SK-N-SH treated with all-trans-retinoic acid at 6 μM for 48 hours (cell line): ENCODE results near the gene KCNH3.

Source experiments
- ATAC-seq: fragments of 200-7000 bp; cut with Tn5 transposase; 3 replicates; pipeline ENCODE4 v1.9.1; 2020; ENCODE audit warnings: mild to moderate bottlenecking, moderate library complexity
- BACH2 ChIP-seq: fragments of 250-450 bp; sonication (Bioruptor Pico); IDR thresholded peaks from 2 replicates; pipeline ENCODE4 v1.9.0; 2021; ENCODE audit warnings: mild to moderate bottlenecking, borderline replicate concordance
- CREB5 ChIP-seq: fragments of 250-450 bp; sonication (Bioruptor Pico); IDR thresholded peaks from 2 replicates; pipeline ENCODE4 v1.5.1; 2020; ENCODE audit warnings: low read depth, mild to moderate bottlenecking, moderate library complexity
- CSRNP3 ChIP-seq: fragments of 250-450 bp; sonication (Bioruptor Pico); IDR thresholded peaks from 2 replicates; pipeline ENCODE4 v1.5.1; 2021; ENCODE audit warnings: mild to moderate bottlenecking, moderate library complexity
- ESRRG ChIP-seq: fragments of 250-450 bp; sonication (Bioruptor Pico); IDR thresholded peaks from 2 replicates; pipeline ENCODE4 v1.6.1; 2021; ENCODE audit warnings: mild to moderate bottlenecking
- GLIS3 ChIP-seq: fragments of 250-450 bp; sonication (Bioruptor Pico); IDR thresholded peaks from 2 replicates; pipeline ENCODE4 v1.5.0; 2020; ENCODE audit warnings: mild to moderate bottlenecking, moderate library complexity
- ISL1 ChIP-seq: fragments of 250-450 bp; sonication (Bioruptor Pico); IDR thresholded peaks from 2 replicates; pipeline ENCODE4 v2.1.2; 2022; ENCODE audit warnings: mild to moderate bottlenecking, moderate library complexity
- PATZ1 ChIP-seq: fragments of 250-450 bp; sonication (Bioruptor Pico); IDR thresholded peaks from 2 replicates; pipeline ENCODE4 v1.8.0; 2020; ENCODE audit warnings: mild to moderate bottlenecking, moderate library complexity, borderline replicate concordance
- POU6F1 ChIP-seq: fragments of 250-450 bp; sonication (Bioruptor Pico); IDR thresholded peaks from 2 replicates; pipeline ENCODE4 v1.8.0; 2021; ENCODE audit warnings: low read depth, mild to moderate bottlenecking, moderate library complexity, borderline replicate concordance
- PPARA ChIP-seq: fragments of 250-450 bp; sonication (Bioruptor Pico); IDR thresholded peaks from 2 replicates; pipeline ENCODE4 v1.5.0; 2020; ENCODE audit warnings: mild to moderate bottlenecking, borderline replicate concordance
- RARB ChIP-seq: fragments of 250-450 bp; sonication (Bioruptor Pico); IDR thresholded peaks from 2 replicates; pipeline ENCODE4 v1.8.0; 2021; ENCODE audit warnings: mild to moderate bottlenecking, moderate library complexity
- TOX ChIP-seq: fragments of 250-450 bp; sonication (Bioruptor Pico); IDR thresholded peaks from 2 replicates; pipeline ENCODE4 v1.8.0; 2021; ENCODE audit warnings: mild to moderate bottlenecking, moderate library complexity, borderline replicate concordance
- TSHZ2 ChIP-seq: fragments of 250-450 bp; sonication (Bioruptor Pico); IDR thresholded peaks from 2 replicates; pipeline ENCODE4 v1.5.0; 2020; ENCODE audit warnings: mild to moderate bottlenecking, moderate library complexity
- ZC3H10 ChIP-seq: fragments of 250-450 bp; sonication (Bioruptor Pico); IDR thresholded peaks from 2 replicates; pipeline ENCODE4 v1.5.1; 2021; ENCODE audit warnings: mild to moderate bottlenecking, moderate library complexity
- ZFP3 ChIP-seq: fragments of 250-450 bp; sonication (Bioruptor Pico); IDR thresholded peaks from 2 replicates; pipeline ENCODE4 v1.5.0; 2020; ENCODE audit warnings: mild to moderate bottlenecking, moderate library complexity
- ZFP30 ChIP-seq: fragments of 450-650 bp; formaldehyde crosslinking; IDR thresholded peaks from 2 replicates; pipeline ENCODE4 v1.5.0; 2022; ENCODE audit warnings: mild to moderate bottlenecking, moderate library complexity
- ZNF565 ChIP-seq: fragments of 450-650 bp; formaldehyde crosslinking; conservative IDR thresholded peaks from 2 replicates; pipeline ENCODE4 v1.5.0; 2020; ENCODE audit warnings: low read depth, mild to moderate bottlenecking, moderate library complexity
- ZNF8 ChIP-seq: fragments of 450-650 bp; formaldehyde crosslinking; IDR thresholded peaks from 2 replicates; pipeline ENCODE4 v1.5.0; 2020; ENCODE audit warnings: mild to moderate bottlenecking, moderate library complexity

Gene KCNH3

GRCh38 chr12:49580572-49581535, 42.0 kb downstream of the KCNH3 start:
- ATAC-seq, result peak; percentile 95
- TF ChIP-seq ZNF8 (no peak), CREB5 (CRISPR knock-in tag) (no peak), TSHZ2 (no peak), BACH2 (CRISPR knock-in tag) (no peak), GLIS3 (CRISPR knock-in tag) (no peak), ESRRG (CRISPR knock-in tag) (no peak), ZFP3 (CRISPR knock-in tag) (no peak), ZNF565 (CRISPR knock-in tag) (no peak), RARB (CRISPR knock-in tag) (no peak), POU6F1 (CRISPR knock-in tag) (no peak), ZC3H10 (CRISPR knock-in tag) (no peak), ISL1 (no peak), TOX (no peak), CSRNP3 (CRISPR knock-in tag) (no peak), PPARA (no peak)

GRCh38 chr12:49582201-49582600, 43.4 kb downstream of the KCNH3 start:
- no peak for ATAC-seq
- TF ChIP-seq ZFP3 (CRISPR knock-in tag) (no peak), GLIS3 (CRISPR knock-in tag) (no peak), CSRNP3 (CRISPR knock-in tag) (no peak), PATZ1 (no peak), RARB (CRISPR knock-in tag) (no peak), TSHZ2 (no peak), CREB5 (CRISPR knock-in tag) (no peak), ZFP30 (CRISPR knock-in tag) (no peak), ZNF565 (CRISPR knock-in tag) (no peak)
